IPS-18a (cell line): Measurements from ENCODE around the gene MTHFD2L.
"Not testable (repeated sequence)": the region's sequence is repeated elsewhere in the genome, so short reads cannot be mapped to it uniquely, and the experiment has no call there.

ENCODE experiments used
- H3K27ac ChIP-seq: one replicate; pipeline ENCODE4 v1.5.1; 2013; ENCODE audit warnings: low read length
- H3K27me3 ChIP-seq: one replicate; pipeline ENCODE4 v1.6.1; 2013; ENCODE audit warnings: mild to moderate bottlenecking, low read length; ENCODE audit not compliant: control insufficient read depth, insufficient read depth
- H3K36me3 ChIP-seq: one replicate; pipeline ENCODE4 v1.6.1; 2013; ENCODE audit warnings: low read depth, low read length; ENCODE audit not compliant: control insufficient read depth
- H3K4me1 ChIP-seq: one replicate; pipeline ENCODE4 v1.6.1; 2013; ENCODE audit warnings: low read depth, low read length; ENCODE audit not compliant: control insufficient read depth
- H3K4me3 ChIP-seq: one replicate; pipeline ENCODE4 v1.5.1; 2013; ENCODE audit warnings: low read length
- H3K9ac ChIP-seq: one replicate; pipeline ENCODE4 v1.6.1; 2013; ENCODE audit warnings: mild to moderate bottlenecking, low read length, moderate library complexity
- H3K9me3 ChIP-seq: one replicate; pipeline ENCODE4 v1.6.1; 2013; ENCODE audit warnings: low read depth, low read length; ENCODE audit not compliant: control insufficient read depth

The MTHFD2L gene

DNA sequence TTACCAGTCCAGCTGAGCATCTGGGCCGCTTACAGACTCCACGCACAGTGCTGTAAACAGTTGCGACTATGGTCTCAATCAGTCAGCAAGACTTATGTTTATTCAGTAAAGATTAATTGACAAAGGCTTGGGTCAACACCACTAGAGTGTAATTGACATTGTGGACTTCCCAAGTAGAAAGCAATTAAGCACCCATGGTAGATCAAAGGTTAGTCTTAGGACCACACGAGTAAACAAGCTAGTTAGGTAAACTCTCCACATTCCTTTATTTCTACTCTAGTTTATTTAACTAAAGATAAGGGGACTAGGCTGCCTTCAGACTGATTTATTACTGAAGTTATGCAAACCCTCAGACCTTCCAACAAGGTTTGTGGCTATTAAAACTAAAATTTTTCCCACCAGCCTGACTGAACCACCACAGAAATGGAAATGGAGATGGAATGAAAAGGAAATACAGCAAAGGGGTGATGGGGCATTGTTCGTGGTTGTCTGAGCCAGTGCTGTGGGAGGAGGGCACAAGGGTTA, 44.2 kb downstream of the MTHFD2L start:
- Histone ChIP-seq H3K4me1 (peaks cover 4% of the 10 kb centered on the region), H3K27me3 (no peaks in the 10 kb centered on the region), H3K9me3 (no peaks in the 10 kb centered on the region), H3K4me3 (no peak overlapping the region), H3K9ac (no peak overlapping the region), H3K36me3 (peaks cover 5% of the 10 kb centered on the region), H3K27ac (no peak overlapping the region)

GRCh38 chr4:74203467-74203866, 45.5 kb downstream of the MTHFD2L start:
- Histone ChIP-seq H3K36me3 (peaks cover 5% of the 10 kb centered on the region), H3K27me3 (no peaks in the 10 kb centered on the region), H3K27ac (no peak overlapping the region), H3K9me3 (no peaks in the 10 kb centered on the region), H3K4me1 (peaks cover 4% of the 10 kb centered on the region), H3K4me3 (no peak overlapping the region), H3K9ac (no peak overlapping the region)

DNA sequence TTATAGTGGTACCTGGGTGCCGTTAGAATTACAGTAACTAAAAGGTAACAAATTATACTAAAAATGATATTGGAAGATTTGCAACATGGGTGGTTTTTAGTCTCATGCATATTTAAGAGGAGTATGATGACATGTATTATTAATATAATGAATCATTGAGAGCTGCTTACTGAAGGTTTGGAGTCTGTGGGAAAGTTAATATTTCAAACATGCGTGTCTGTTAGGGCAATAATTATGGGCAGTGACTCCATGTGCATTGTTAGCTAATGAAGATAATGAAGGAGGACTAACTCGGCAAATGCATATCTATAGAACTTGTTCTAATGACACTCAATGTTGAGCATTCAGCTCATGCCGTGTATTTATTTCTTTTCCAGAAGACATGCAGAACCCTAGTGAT, 47.1 kb downstream of the MTHFD2L start:
- Histone ChIP-seq H3K4me3 (no peak overlapping the region), H3K4me1 (peaks cover 4% of the 10 kb centered on the region), H3K27me3 (no peaks in the 10 kb centered on the region), H3K9ac (no peak overlapping the region), H3K9me3 (no peaks in the 10 kb centered on the region), H3K27ac (no peak overlapping the region), H3K36me3 (peaks cover 5% of the 10 kb centered on the region)

DNA sequence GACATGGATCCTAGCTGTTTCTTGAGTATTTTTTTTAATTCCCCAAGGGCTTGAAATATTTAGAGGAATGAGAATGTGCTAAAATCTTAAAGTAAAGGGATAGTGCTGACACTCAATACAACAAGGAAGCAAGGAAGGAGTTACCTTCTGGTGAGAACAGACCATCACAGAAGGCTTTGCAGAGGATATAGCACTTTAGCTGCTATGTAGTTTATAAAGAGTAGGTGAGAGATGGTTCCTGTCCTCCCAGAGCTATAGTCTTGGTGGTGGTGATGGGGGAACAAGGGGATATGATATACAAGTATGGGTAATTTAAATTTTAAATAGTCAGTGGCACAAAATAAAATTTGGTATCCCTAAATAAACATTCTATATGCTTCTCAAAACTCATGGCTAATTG, 47.6 kb downstream of the MTHFD2L start:
- no peak overlapping the region for H3K9ac ChIP-seq
- H3K4me1 ChIP-seq = peaks cover 4% of the 10 kb centered on the region
- H3K27ac ChIP-seq = no peak overlapping the region
- peaks cover 5% of the 10 kb centered on the region for H3K36me3 ChIP-seq
- H3K9me3 ChIP-seq = no peaks in the 10 kb centered on the region
- H3K27me3 ChIP-seq = no peaks in the 10 kb centered on the region
- H3K4me3 ChIP-seq = no peak overlapping the region

GRCh38 chr4:74206088-74206825, 48.3 kb downstream of the MTHFD2L start:
- H3K4me1 ChIP-seq = peaks cover 4% of the 10 kb centered on the region
- no peaks in the 10 kb centered on the region for H3K9me3 ChIP-seq
- no peak overlapping the region for H3K27ac ChIP-seq
- H3K9ac ChIP-seq = no peak overlapping the region
- H3K27me3 ChIP-seq = no peaks in the 10 kb centered on the region
- no peak overlapping the region for H3K4me3 ChIP-seq
- peaks cover 5% of the 10 kb centered on the region for H3K36me3 ChIP-seq

DNA sequence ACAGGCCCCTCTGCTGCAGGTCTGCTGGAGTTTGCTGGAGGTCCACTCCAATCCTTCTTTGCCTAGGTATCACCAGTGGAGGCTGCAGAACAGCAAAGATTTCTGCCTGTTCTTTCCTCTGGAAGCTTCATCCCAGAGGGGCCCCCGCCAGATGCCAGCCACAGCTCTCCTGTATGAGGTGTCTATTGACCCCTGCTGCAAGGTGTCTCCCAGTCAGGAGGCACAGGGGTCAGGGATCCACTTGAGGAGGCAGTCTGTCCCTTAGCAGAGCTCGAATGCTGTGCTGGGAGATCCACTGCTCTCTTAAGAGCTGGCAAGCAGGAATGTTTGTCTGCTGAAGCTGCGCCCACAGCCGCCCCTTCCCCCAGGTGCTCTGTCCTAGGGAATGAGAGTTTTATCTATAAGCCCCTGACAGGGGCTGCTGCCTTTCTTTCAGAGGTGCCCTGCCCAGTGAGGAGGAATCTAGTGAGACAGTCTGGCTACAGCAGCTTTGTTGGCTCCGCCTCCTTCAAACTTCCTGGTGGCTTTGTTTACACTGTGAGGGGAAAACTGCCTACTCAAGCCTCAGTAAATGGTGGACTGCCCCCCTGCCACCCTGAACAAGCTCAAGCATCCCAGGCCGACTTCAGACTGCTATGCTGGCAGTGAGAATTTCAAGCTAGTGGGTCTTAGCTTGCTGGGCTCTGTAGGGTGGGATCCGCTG, 56.7 kb downstream of the MTHFD2L start:
- not testable (repeated sequence) for H3K4me1 ChIP-seq, H3K4me3 ChIP-seq, H3K27ac ChIP-seq, H3K9me3 ChIP-seq, H3K36me3 ChIP-seq, H3K9ac ChIP-seq, H3K27me3 ChIP-seq

DNA sequence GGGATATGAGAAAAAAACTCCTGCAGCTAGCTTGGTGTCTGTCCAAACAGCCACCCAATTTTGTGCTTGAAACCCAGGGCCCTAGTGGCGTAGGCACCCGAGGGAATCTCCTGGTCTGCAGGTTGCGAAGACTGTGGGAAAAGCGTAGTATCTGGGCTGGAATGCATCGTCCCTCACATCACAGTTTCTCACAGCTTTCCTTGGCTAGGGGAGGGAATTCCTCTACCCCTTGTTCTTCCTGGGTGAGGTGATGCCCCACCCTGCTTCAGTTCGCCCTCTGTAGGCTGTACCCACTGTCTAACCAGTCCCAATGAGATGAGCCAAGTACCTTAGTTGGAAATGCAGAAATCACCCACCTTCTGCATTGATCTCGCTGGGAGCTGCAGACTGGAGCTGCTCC, 57.3 kb downstream of the MTHFD2L start:
- H3K4me1 ChIP-seq, H3K36me3 ChIP-seq, H3K9me3 ChIP-seq, H3K27ac ChIP-seq, H3K9ac ChIP-seq, H3K27me3 ChIP-seq, H3K4me3 ChIP-seq: not testable (repeated sequence)

- peaks cover 5% of the 10 kb centered on the region for H3K4me1 ChIP-seq
These were observed 59.4 kb downstream of the MTHFD2L start for GRCh38 chr4:74217365-74217764.

DNA sequence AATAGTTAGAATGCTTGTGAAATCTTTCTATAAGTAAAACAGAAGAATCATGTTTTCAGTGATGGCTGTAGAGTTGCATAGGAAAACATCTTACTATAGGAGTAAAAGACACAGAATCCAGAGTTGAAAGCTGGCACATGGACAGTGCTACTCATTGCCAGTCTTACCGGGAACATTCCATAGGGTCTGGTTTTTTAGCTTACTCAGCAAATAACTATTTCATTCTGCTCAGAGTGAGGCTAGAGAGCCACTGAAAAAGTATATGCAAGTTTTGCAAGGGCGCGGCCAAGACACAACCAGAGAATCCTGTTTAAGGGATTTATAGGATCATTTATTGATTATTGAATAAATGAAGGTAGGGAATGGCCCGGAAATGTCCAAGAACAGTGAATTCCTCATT, 60.3 kb downstream of the MTHFD2L start:
- Histone ChIP-seq H3K4me3 (no peak overlapping the region), H3K27me3 (no peaks in the 10 kb centered on the region), H3K9me3 (no peaks in the 10 kb centered on the region), H3K9ac (no peak overlapping the region), H3K27ac (no peak overlapping the region), H3K4me1 (peaks cover 5% of the 10 kb centered on the region), H3K36me3 (no peaks in the 10 kb centered on the region)

More at GRCh38 chr4:74217365-74217764, 59.4 kb downstream of the MTHFD2L start:
- H3K27ac ChIP-seq = no peak overlapping the region
- H3K36me3 ChIP-seq = no peaks in the 10 kb centered on the region
- H3K9ac ChIP-seq = no peak overlapping the region
- H3K4me3 ChIP-seq = no peak overlapping the region
- no peaks in the 10 kb centered on the region for H3K27me3 ChIP-seq
- H3K9me3 ChIP-seq = no peaks in the 10 kb centered on the region

GRCh38 chr4:74219240-74219639, 61.3 kb downstream of the MTHFD2L start:
- Histone ChIP-seq H3K4me1 (peaks cover 4% of the 10 kb centered on the region), H3K27me3 (no peaks in the 10 kb centered on the region), H3K9me3 (no peaks in the 10 kb centered on the region), H3K27ac (no peak overlapping the region), H3K9ac (no peak overlapping the region), H3K4me3 (no peak overlapping the region), H3K36me3 (no peaks in the 10 kb centered on the region)

DNA sequence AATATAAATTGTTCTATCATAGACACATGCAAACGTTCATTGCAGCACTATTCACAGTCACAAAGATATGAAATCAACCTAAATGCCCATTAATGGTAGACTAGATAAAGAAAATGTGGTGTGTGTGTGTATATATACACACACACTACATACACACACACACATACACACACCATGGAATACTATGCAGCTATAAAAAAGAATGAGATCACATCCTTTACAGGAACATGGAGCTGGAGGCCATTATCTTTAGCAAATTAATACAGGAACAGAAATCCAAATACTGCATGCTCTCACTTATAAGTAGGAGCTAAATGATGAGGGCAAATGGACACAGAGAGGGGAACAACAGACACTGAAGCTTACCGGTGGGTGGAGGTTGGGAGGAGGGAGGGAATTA, 65.2 kb downstream of the MTHFD2L start:
- no peak overlapping the region for H3K9ac ChIP-seq

DNA sequence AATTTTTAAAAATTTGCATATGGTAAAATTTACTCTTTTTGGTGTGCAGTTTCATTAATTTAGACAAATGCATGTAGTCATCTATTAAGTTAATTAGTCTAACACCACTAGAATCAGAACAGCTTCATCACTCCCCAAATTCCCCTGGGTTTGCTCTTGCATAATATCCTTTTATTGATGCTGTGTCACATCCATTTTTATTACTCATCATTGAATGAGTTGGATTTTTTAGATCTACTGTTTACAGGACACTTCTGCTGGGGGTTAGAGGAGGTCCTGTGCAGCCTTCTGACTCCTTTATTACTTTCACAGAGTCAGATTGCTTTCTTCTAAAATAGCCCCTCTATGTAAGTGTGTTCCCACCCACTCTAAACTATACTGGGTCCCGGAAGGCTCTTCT, 65.9 kb downstream of the MTHFD2L start:
- H3K4me3 ChIP-seq = no peak overlapping the region
- H3K4me1 ChIP-seq = no peaks in the 10 kb centered on the region
- H3K9me3 ChIP-seq = no peaks in the 10 kb centered on the region
- no peak overlapping the region for H3K27ac ChIP-seq
- H3K27me3 ChIP-seq = no peaks in the 10 kb centered on the region
- H3K36me3 ChIP-seq = no peaks in the 10 kb centered on the region
- no peak overlapping the region for H3K9ac ChIP-seq

More for the DNA sequence above, 65.2 kb downstream of the MTHFD2L start:
- Histone ChIP-seq H3K36me3 (no peaks in the 10 kb centered on the region), H3K4me3 (no peak overlapping the region), H3K27me3 (no peaks in the 10 kb centered on the region), H3K27ac (no peak overlapping the region), H3K4me1 (no peaks in the 10 kb centered on the region), H3K9me3 (no peaks in the 10 kb centered on the region)
